GM21786 (cell line): ENCODE data around the gene WNT16.

Source experiments
- ATAC-seq: cut with Tn5 transposase; IDR thresholded peaks from one replicate; pipeline ENCODE4 v1.9.1; 2021; ENCODE audit not compliant: unreplicated experiment

The WNT16 gene

GRCh38 chr7:121390109-121390508 lies 61.3 kb downstream of the WNT16 start:
- no peak for ATAC-seq

GRCh38 chr7:121390617-121391016 lies 61.8 kb downstream of the WNT16 start:
- ATAC-seq, result no peak
